KOPT-K1 (cell line): ENCODE results near the gene UCK2.

Source experiments
- H3K27ac ChIP-seq: fragments of 200-600 bp; sonication (generic); 2 replicates; pipeline ENCODE4 v1.5.1; 2016; ENCODE audit warnings: antibody characterized with exemption, mild to moderate bottlenecking, low read depth, low read length; ENCODE audit not compliant: poor library complexity, severe bottlenecking
- H3K36me3 ChIP-seq: fragments of 200-600 bp; sonication (generic); 2 replicates; pipeline ENCODE4 v1.5.1; 2017; ENCODE audit warnings: antibody characterized with exemption, mild to moderate bottlenecking, low read length, moderate library complexity; ENCODE audit not compliant: insufficient read depth
- H3K9me3 ChIP-seq: fragments of 200-600 bp; sonication (generic); 2 replicates; pipeline ENCODE4 v1.5.1; 2017; ENCODE audit warnings: antibody characterized with exemption, low read length, mild to moderate bottlenecking; ENCODE audit not compliant: insufficient read depth, poor library complexity, severe bottlenecking

UCK2 gene

DNA sequence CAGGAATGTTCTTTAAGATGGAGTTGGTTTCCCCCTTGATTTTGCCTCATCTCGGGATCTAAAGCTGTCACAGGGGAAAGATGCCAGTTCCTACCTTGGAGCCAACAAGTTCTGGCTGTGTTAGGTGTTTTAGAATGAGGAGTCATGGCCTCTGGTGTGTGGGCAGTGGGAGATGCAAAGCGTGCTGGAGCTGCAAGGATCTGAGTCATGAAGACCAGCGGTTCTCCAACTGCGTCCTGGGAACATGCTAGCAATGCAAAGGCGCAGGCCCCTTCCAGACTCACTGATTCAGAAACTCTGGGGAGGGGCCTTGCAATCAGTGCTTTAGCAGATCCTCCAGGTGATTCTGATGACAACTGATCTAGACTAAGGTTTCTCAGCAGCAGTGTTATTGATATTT, 109.1 kb downstream of the UCK2 start:
- Histone ChIP-seq H3K9me3 (no peaks in the 10 kb centered on the region), H3K27ac (no peak overlapping the region), H3K36me3 (no peaks in the 10 kb centered on the region)

DNA sequence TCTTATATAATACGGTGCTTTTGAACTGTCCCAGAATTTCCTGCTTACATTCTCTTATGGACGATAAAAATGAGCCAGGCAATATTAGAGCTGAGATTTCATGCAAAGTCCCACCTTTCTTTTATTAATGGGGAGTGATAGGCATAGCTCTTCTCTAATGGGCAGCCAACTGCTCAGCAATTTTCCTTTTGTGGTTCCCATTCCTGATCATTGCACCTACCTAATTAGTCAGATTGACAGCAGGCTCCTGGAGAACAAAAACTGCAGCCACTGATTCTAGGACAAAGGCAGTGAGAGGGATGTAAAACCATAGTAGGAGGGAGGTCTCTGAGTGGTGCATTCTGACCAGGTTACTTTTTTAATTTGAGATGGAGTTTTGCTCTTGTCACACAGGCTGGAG, 110.4 kb downstream of the UCK2 start:
- H3K9me3 ChIP-seq, result no peaks in the 10 kb centered on the region
- no peak overlapping the region for H3K27ac ChIP-seq
- no peaks in the 10 kb centered on the region for H3K36me3 ChIP-seq

DNA sequence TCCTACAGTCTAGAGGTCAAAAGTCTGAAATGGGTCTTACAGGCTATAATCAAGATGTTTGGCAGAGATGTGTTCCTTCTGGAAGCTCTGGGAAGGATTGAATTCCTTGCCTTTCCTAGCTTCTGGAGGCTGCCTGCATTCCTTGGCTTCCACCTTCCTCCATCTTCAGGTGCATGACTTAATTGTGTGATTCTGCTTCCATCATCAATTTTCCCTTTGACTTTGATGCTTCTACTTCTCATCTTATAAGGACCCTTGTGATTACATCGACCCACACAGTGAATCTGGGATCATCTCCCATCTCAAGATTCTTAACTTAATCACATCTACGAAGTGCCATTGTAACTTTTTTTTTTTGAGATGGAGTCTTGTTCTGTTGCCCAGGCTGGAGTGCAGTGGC, 111.4 kb downstream of the UCK2 start:
- Histone ChIP-seq H3K9me3 (no peaks in the 10 kb centered on the region), H3K27ac (no peak overlapping the region), H3K36me3 (no peaks in the 10 kb centered on the region)

DNA sequence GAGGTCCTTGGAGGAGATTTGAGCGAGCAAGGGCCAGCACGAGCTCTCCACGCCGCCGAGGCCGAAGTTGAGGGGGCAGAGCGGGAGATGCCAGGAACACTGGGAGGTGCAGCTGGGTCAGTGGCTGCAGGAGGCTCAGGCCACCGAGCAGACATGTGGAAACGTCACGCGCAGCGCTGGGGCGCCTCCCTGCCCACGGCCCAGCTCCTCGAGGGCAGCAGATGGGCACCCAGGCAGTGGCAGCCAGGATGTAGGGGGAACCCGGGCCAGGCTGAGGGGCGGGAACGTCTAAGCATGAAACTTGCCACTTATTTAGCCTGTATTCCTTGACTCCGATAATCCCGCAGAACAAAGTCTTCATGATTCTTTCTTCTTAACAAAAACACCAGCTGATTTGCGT, 114.1 kb downstream of the UCK2 start:
- no peaks in the 10 kb centered on the region for H3K36me3 ChIP-seq
- H3K27ac ChIP-seq, result no peak overlapping the region
- no peaks in the 10 kb centered on the region for H3K9me3 ChIP-seq

DNA sequence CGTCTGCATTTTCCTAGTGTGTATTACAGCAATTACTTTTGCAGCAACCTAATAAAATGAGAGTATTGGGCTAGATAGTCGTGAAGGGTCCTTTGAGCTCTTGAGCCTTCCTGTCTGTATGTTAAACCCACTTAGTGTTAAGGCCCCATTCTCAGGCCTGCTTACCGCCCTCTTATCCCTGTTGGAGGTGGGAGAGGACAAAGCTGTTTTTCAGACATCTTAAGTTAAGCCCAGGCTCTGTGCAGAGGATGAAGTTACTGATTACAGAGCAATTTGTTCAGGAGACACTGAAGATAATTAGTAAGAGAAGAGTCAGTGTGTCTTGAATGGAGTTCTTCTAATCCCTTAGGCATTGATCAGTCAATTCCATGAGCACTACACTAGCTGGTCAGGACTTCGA, 114.6 kb downstream of the UCK2 start:
- no peak overlapping the region for H3K27ac ChIP-seq

DNA sequence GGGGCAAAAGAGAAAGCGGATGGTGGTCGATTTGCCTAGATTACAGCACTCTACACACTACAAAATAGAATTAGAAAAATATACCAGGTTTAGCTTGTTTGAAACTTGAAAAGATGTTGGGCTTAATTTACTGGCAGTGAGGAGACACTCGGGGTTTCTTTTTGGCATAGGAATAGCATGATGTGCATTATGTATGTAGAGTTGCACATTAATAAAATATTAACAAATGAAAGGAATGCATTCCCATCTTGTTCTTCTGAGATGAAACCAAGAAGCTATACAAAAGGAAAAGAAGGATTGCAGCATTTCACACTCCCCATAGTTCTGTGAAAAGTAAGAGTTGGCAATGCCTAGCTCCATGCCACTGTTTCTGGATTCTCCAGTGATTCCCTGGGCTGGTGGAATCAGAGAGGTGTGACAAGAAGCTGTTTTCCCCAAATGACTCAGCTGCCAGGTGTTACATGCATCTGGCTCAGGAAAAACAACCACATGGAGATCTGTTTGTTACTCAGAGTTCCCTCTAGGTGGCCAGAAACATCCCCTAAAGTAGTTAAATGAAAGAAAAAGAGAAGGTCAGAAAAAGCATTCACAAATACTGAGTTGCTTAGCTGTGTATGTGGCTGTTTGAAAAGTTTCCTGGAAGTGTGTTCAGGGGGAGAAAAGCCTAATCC, 115.6 kb downstream of the UCK2 start:
- Histone ChIP-seq H3K36me3 (no peaks in the 10 kb centered on the region), H3K27ac (no peak overlapping the region), H3K9me3 (no peaks in the 10 kb centered on the region)

More for the DNA sequence above, 114.6 kb downstream of the UCK2 start:
- H3K36me3 ChIP-seq, result no peaks in the 10 kb centered on the region
- no peaks in the 10 kb centered on the region for H3K9me3 ChIP-seq

DNA sequence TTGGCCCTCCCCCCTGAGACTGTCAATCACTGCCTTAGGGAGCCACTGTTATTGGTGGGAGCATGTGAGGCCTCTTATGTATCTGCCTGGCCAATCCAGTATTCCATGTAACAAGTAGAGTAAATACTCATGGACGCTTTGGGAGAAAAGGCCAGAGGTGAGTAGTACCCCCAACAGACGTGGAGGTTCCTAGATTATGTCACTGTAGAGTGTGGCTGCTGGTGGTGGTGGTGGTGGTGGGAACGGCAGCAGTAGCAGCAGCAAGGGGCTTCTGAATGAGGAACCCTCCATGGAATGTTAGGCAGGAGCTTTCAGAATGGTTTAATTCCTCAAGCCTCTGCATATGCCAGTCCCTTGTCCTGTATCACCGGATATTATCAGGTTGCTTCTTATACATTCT, 118.5 kb downstream of the UCK2 start:
- no peak overlapping the region for H3K27ac ChIP-seq
- no peaks in the 10 kb centered on the region for H3K9me3 ChIP-seq
- H3K36me3 ChIP-seq, result no peaks in the 10 kb centered on the region

DNA sequence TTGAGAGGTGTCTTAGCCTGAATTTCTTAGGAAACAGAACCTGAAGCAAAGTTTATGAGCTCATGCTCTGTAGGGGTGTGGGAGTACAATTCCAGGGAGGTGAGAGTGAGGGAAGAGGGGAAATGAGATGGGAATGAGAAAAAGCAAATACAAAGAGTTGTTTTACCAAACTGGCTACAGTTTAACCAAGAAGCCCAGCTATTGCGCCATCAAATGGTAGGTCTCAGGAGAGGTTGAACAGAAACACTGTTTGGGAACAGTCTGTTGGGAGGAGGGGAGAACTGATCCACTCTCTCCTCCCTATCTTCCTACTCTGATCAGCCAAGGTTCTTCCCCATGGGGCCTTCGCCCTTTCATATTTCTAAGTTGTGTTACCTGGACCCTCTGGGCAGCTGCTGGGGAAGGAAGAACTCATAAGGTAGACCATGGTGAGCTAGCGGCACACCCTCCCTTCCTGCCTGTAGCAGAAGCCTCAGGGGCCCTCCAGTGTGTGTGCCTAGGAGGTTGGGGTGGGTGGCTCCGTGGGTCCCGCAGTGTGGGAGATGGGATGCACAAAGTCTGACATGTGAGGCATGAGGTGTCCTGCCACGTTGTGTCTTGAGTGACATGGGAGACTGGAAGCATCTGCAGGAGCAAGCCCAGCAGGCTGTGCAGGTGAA, 120.5 kb downstream of the UCK2 start:
- Histone ChIP-seq H3K27ac (no peak overlapping the region), H3K36me3 (no peaks in the 10 kb centered on the region), H3K9me3 (no peaks in the 10 kb centered on the region)

DNA sequence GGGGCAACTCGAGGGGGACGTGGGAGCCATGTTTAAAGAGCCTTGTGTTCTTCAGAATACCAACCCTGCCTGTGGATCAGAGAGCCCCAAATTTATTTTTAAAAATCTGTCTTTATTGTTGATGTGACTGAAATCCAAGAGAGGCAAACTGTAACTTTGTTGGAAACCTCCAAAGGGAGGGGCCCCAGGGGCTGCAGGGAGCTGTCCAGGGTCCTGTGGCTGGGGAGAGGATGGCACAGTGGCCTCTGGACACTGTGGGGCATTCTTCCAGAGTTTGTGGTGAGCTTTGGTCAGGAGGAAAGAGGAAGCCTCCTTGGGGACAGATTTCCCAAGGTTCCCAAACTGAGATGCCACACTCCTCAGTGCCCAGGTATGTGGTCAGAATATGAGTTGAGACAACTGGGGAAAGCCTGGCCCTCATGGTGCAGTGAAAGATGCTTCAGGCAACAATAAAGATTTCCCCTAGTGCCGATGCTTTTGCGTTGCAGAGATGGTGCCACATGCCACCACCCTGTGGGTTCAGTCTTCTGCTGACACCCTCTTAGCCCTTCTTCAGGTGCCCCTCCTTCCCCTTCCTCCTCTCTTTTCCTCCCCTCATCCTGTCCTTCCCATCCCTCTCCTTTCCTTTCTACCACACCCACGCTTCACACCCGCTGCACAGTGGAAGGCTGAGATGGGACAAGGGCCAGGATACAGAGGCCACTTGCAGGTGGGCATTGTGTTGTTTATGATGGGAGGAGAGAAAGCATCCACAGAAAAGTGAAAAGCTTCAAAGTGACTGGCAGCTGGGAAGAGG, 122.1 kb downstream of the UCK2 start:
- no peaks in the 10 kb centered on the region for H3K9me3 ChIP-seq
- no peaks in the 10 kb centered on the region for H3K36me3 ChIP-seq
- no peak overlapping the region for H3K27ac ChIP-seq

DNA sequence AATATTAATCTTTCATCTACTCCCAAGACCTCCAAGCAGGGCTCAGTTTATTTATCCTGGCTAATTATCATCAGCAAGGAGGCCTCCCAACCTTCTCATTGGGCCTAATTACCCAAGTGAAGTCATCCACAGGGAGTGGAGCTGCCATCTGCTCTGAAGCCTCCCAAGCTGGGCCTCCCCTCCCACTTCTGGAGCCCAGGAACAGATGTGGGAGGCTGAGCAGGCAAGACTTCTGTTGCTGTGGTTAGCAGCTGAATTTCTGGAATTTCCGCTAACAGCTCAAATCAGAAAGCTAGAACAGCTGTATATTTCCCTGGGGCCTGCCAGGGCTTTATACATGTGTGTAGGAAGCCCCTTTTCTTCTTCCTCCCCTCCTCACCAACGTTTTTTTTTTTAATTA, 127.5 kb downstream of the UCK2 start:
- Histone ChIP-seq H3K9me3 (no peaks in the 10 kb centered on the region), H3K27ac (no peak overlapping the region), H3K36me3 (no peaks in the 10 kb centered on the region)

DNA sequence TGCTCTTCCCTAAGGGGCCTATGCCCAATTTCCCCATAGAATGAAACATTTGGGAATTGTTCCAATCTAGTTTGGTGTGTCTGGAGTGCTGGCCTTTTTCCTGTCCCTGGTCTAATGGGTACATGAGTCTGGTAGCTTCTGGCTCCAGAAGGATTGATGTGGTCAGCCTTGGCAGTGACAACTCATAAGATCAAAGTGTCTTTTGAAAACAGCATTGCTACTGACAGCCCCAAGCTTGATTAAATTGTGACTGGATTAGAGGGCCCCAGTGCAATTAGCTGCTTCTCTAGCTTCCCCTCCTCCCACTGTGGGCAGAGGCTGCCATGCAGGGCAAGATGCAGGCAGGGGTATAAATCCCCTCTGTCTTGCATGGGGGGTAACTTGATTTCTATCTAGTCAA, 130.9 kb downstream of the UCK2 start:
- H3K36me3 ChIP-seq, result no peaks in the 10 kb centered on the region
- no peaks in the 10 kb centered on the region for H3K9me3 ChIP-seq

DNA sequence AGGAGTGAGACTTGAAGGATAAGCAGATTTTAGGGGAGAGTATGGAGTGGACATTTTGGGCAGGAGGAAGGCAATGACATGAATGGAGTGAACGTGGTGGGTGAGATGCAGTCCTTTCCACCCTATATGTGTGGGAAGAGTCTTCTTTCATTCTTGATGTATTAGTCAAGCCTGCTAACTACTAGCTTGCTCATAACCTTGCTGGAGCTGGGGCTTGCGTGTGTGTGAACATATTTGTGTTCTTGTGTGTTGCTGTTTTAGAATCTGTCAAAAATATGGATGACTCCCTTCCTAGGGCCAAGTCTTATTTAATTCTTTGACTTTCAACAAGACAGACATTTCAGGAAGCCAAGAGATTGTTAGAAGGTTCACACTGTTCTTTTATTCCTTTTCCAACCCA, 132.7 kb downstream of the UCK2 start:
- Histone ChIP-seq H3K36me3 (no peaks in the 10 kb centered on the region), H3K9me3 (no peaks in the 10 kb centered on the region)

More for the DNA sequence above, 130.9 kb downstream of the UCK2 start:
- no peak overlapping the region for H3K27ac ChIP-seq

DNA sequence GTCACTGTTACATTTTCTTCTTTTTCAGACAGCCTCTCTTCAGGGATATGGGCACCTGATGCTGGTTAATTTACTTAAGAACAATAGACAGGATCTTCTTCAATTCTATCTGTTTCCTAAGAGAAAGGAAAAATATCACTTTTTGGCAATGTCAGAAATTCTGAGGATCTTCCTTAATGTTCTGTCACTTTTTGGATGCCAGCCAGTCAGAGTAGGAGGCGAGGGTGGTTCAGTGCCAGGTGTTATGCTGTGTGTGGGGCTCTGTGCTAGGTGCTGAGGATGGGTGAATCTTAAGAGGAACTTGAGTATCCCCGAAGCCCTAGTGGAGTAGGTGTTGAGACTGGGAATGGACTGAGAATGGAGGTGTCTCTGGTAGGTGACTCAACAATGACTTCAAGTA, 133.5 kb downstream of the UCK2 start:
- Histone ChIP-seq H3K36me3 (no peaks in the 10 kb centered on the region), H3K9me3 (no peaks in the 10 kb centered on the region), H3K27ac (no peak overlapping the region)

More for the DNA sequence above, 132.7 kb downstream of the UCK2 start:
- H3K27ac ChIP-seq, result no peak overlapping the region
